K562 (cell line): ENCODE data around the gene SLC19A3.

Source experiments
- ZNF274 ChIP-seq: IDR thresholded peaks from 2 replicates; pipeline ENCODE4 v1.6.1; 2011; ENCODE audit warnings: low read depth, mild to moderate bottlenecking, low read length, moderate library complexity, borderline replicate concordance
- TF ChIP-seq, protein P1 (sequence below), 3 experiments: IDR thresholded peaks in 2 of 3; conservative IDR thresholded peaks in 1 of 3; 2 replicates each; pipeline ENCODE4 v1.5.1; 2011 to 2012; ENCODE audit warnings: low read length in 3 of 3, mild to moderate bottlenecking in 3 of 3, control low read depth in 2 of 3, improper control_type of control experiment in 1 of 3, inconsistent platforms in 1 of 3, low read depth in 1 of 3, mixed read lengths in 1 of 3, moderate library complexity in 1 of 3; ENCODE audit not compliant: insufficient read depth in 2 of 3

DNA sequence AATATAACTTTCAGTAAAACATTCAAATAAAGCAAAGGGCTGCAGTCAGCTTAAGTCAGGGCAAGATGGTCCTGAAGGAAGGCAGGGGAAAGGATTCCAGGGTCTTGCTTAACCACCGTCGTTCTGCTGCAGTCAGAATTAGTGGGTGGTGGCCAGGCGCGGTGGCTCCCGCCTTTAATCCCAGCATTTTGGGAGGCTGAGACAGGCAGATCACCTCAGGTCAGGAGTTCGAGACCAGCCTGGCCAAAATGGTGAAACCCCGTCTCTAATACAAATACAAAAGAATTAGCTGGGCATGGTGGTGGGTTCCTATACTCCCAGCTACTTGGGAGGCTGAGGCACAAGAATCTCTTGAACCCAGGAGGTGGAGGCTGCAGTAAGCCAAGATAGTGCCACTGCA is 6.8 kb downstream of the SLC19A3 start:
- TF ChIP-seq ZNF274 = no peak
- TF ChIP-seq, protein P1, sequence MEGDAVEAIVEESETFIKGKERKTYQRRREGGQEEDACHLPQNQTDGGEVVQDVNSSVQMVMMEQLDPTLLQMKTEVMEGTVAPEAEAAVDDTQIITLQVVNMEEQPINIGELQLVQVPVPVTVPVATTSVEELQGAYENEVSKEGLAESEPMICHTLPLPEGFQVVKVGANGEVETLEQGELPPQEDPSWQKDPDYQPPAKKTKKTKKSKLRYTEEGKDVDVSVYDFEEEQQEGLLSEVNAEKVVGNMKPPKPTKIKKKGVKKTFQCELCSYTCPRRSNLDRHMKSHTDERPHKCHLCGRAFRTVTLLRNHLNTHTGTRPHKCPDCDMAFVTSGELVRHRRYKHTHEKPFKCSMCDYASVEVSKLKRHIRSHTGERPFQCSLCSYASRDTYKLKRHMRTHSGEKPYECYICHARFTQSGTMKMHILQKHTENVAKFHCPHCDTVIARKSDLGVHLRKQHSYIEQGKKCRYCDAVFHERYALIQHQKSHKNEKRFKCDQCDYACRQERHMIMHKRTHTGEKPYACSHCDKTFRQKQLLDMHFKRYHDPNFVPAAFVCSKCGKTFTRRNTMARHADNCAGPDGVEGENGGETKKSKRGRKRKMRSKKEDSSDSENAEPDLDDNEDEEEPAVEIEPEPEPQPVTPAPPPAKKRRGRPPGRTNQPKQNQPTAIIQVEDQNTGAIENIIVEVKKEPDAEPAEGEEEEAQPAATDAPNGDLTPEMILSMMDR (IDR thresholded peaks at IDR 0.05 in 2 of 3, conservative IDR thresholded peaks at IDR 0.05 in 1 of 3; ENCODE audit: insufficient read depth in 2 of 3, low read depth in 1 of 3, low read length in 3 of 3) = no peak
